Effector memory CD8-positive, alpha-beta T cell (primary cell): ENCODE results near the gene PRAMEF2.
"Not testable (repeated sequence)": the region's sequence is repeated elsewhere in the genome, so short reads cannot be mapped to it uniquely, and the experiment has no call there.

Source experiments
- ATAC-seq: fragments of 150-1000 bp; cut with Tn5 transposase; replicated peaks from 2 replicates; pipeline ENCODE4 v1.10.0; 2021; ENCODE audit warnings: mild to moderate bottlenecking, moderate library complexity
- DNase-seq, 3 experiments: peaks; one replicate each; pipeline ENCODE4 v3.0.0; 2021
- H3K27ac Mint-ChIP-seq, 2 donors: one replicate each; pipeline ENCODE4 v1.8.0; 2022; ENCODE audit warnings: mild to moderate bottlenecking in 2 of 2, mixed read lengths in 2 of 2, moderate library complexity in 2 of 2
- H3K27me3 Mint-ChIP-seq, 2 donors: one replicate each; pipeline ENCODE4 v1.8.0; 2022; ENCODE audit warnings: mixed read lengths in 2 of 2
- H3K36me3 Mint-ChIP-seq: one replicate; pipeline ENCODE4 v1.8.0; 2022; ENCODE audit warnings: mild to moderate bottlenecking, moderate library complexity, mixed read lengths; ENCODE audit not compliant: insufficient read depth
- H3K4me1 Mint-ChIP-seq, 2 donors: one replicate each; pipeline ENCODE4 v1.8.0; 2022; ENCODE audit warnings: low read depth in 2 of 2, mixed read lengths in 2 of 2
- H3K4me3 Mint-ChIP-seq, 2 donors: one replicate each; pipeline ENCODE4 v1.8.0; 2022; ENCODE audit warnings: mild to moderate bottlenecking in 2 of 2, mixed read lengths in 2 of 2, moderate library complexity in 2 of 2
- H3K9me3 Mint-ChIP-seq, 2 donors: one replicate each; pipeline ENCODE4 v1.8.0; 2022; ENCODE audit warnings: mixed read lengths in 2 of 2
- total RNA-seq, 9 experiments: gene quantifications; one replicate each; lab custom pipeline; 2026; lab: John Stamatoyannopoulos, UW

The PRAMEF2 gene
- 0 reads per million in 9 experiments for total RNA-seq

DNA sequence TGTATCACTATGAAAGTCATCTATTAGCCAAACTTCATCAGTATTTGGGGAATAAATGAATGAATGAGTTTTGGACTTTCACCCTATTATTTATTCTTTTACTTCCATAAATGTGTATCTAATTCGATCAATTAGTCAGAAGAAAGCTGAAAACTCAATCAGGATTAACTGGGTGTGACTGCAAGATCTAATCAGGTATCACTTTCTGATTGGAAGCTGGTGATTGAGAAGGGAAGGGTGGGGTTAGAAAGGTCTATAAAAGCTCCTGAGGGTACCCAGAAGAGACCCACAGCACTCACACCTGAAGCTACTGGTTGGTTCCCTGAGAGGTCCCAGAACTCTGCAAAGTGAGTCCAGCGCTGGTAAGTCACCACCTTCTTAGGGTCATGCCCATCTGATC, at the start of gene PRAMEF2:
PRAMEF2 (plus strand) TSS at position 301 of the 400 bp plus-strand sequence. CDS start 1,924 bp downstream, outside the sequence.
- H3K4me3 Mint-ChIP-seq, H3K4me1 Mint-ChIP-seq, H3K27ac Mint-ChIP-seq, DNase-seq, H3K9me3 Mint-ChIP-seq, ATAC-seq, H3K36me3 Mint-ChIP-seq: not testable (repeated sequence)
- peaks cover 13 to 14% of the 10 kb centered on the region in 2 donors for H3K27me3 Mint-ChIP-seq

- peaks cover 0 to 5% of the 10 kb centered on the region in 2 donors for H3K9me3 Mint-ChIP-seq
- DNase-seq (no peak), ATAC-seq (no peak)
- peaks cover 44 to 79% of the 10 kb centered on the region in 2 donors for H3K27me3 Mint-ChIP-seq
- H3K4me1 Mint-ChIP-seq = no peaks in the 10 kb centered on the region
- H3K4me3 Mint-ChIP-seq = no peak overlapping the region
- H3K36me3 Mint-ChIP-seq = no peaks in the 10 kb centered on the region
- H3K27ac Mint-ChIP-seq = no peak overlapping the region
Observed at GRCh38 chr1:12809933-12810332, 47.0 kb upstream of the PRAMEF2 start.

DNA sequence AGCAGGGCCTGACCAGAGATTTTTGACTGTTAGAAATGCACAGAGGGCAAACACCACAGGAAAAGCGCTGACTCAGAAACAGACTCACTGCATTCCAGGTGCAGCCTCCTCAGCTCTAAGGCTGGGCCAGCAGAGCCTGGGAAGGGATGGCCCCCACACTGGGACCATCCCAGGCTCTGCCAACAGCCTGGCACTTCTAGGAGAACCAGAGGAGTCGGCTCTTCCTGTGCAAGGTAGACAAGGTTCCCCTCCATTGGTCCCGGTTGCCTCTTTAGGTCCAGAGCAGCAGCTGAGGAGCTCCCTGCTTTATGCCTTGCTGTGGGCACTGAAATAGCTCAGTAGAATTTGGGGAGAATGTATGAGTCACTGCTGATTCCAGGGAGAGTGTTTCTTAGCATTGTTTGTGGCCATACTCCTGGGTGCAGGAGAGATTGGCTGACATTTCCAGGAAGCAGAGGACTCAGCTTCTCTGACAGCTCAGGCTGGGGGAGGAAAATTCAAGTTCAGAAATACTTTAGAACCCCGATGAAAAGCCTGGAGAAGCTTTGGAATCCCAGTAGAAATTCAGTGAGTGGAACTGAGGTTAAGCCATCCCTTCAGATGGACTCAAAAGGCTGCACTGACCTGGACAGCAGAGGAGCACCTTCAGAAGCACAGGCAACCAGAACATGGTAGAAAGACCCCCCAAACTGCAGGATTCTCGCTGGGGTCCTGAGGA, 46.0 kb upstream of the PRAMEF2 start:
- peaks cover 43 to 71% of the 10 kb centered on the region in 2 donors for H3K27me3 Mint-ChIP-seq
- no peak overlapping the region for H3K27ac Mint-ChIP-seq
- no peaks in the 10 kb centered on the region for H3K4me1 Mint-ChIP-seq
- ATAC-seq (no peak), DNase-seq (no peak)
- H3K9me3 Mint-ChIP-seq = no peaks in the 10 kb centered on the region
- H3K36me3 Mint-ChIP-seq = no peaks in the 10 kb centered on the region
- no peak overlapping the region for H3K4me3 Mint-ChIP-seq

GRCh38 chr1:12811409-12811784, 45.5 kb upstream of the PRAMEF2 start:
- peaks cover 39 to 65% of the 10 kb centered on the region in 2 donors for H3K27me3 Mint-ChIP-seq
- no peaks in the 10 kb centered on the region for H3K36me3 Mint-ChIP-seq
- H3K9me3 Mint-ChIP-seq = no peaks in the 10 kb centered on the region
- ATAC-seq = no peak
- no peak for DNase-seq
- H3K4me3 Mint-ChIP-seq = no peak overlapping the region
- H3K4me1 Mint-ChIP-seq = no peaks in the 10 kb centered on the region
- H3K27ac Mint-ChIP-seq = no peak overlapping the region

GRCh38 chr1:12819061-12819460, 37.8 kb upstream of the PRAMEF2 start:
- not testable (repeated sequence) for ATAC-seq, DNase-seq, H3K4me3 Mint-ChIP-seq, H3K4me1 Mint-ChIP-seq, H3K9me3 Mint-ChIP-seq, H3K36me3 Mint-ChIP-seq, H3K27ac Mint-ChIP-seq
- H3K27me3 Mint-ChIP-seq = peaks cover 35 to 40% of the 10 kb centered on the region in 2 donors

- not testable (repeated sequence) for H3K4me3 Mint-ChIP-seq, H3K27ac Mint-ChIP-seq, ATAC-seq, H3K9me3 Mint-ChIP-seq, H3K36me3 Mint-ChIP-seq, DNase-seq, H3K4me1 Mint-ChIP-seq
- H3K27me3 Mint-ChIP-seq = peaks cover 8 to 17% of the 10 kb centered on the region in 2 donors
Observed at GRCh38 chr1:12831310-12831709, 25.6 kb upstream of the PRAMEF2 start, which contains the start of gene PRAMEF11. TSS of gene PRAMEF11 (minus strand) at chr1:12831410. CDS start at chr1:12828789, 2,621 bp downstream.

- not testable (repeated sequence) for DNase-seq, H3K36me3 Mint-ChIP-seq, H3K9me3 Mint-ChIP-seq, ATAC-seq, H3K4me1 Mint-ChIP-seq, H3K27ac Mint-ChIP-seq, H3K4me3 Mint-ChIP-seq
- peaks cover 8 to 17% of the 10 kb centered on the region in 2 donors for H3K27me3 Mint-ChIP-seq
Observed at GRCh38 chr1:12833251-12833650, 23.6 kb upstream of the PRAMEF2 start.

- ATAC-seq, H3K4me1 Mint-ChIP-seq, DNase-seq, H3K27ac Mint-ChIP-seq, H3K4me3 Mint-ChIP-seq, H3K9me3 Mint-ChIP-seq, H3K36me3 Mint-ChIP-seq: not testable (repeated sequence)
- H3K27me3 Mint-ChIP-seq = peaks cover 14 to 23% of the 10 kb centered on the region in 2 donors
Observed at GRCh38 chr1:12848620-12849019, 8.3 kb upstream of the PRAMEF2 start, which contains the start of gene HNRNPCL1. TSS of gene HNRNPCL1 (minus strand) at chr1:12848720. CDS start at chr1:12848289, 431 bp downstream.

GRCh38 chr1:12851779-12852178, 5.1 kb upstream of the PRAMEF2 start:
- Mint-ChIP-seq H3K36me3 (no peaks in the 10 kb centered on the region), H3K27me3 (peaks cover 14 to 23% of the 10 kb centered on the region in 2 donors), H3K27ac (no peak overlapping the region), H3K9me3 (peaks cover 0 to 2% of the 10 kb centered on the region in 2 donors), H3K4me1 (no peaks in the 10 kb centered on the region), H3K4me3 (no peak overlapping the region)
- ATAC-seq (no peak), DNase-seq (no peak)

GRCh38 chr1:12863131-12863880, 6.4 kb downstream of the PRAMEF2 start:
- H3K4me1 Mint-ChIP-seq, DNase-seq, H3K27ac Mint-ChIP-seq, H3K36me3 Mint-ChIP-seq, H3K4me3 Mint-ChIP-seq, H3K9me3 Mint-ChIP-seq, ATAC-seq: not testable (repeated sequence)
- peaks cover 13 to 14% of the 10 kb centered on the region in 2 donors for H3K27me3 Mint-ChIP-seq

GRCh38 chr1:12878453-12878852, 21.6 kb downstream of the PRAMEF2 start:
- ATAC-seq, H3K4me3 Mint-ChIP-seq, H3K4me1 Mint-ChIP-seq, H3K36me3 Mint-ChIP-seq, DNase-seq, H3K27me3 Mint-ChIP-seq, H3K27ac Mint-ChIP-seq, H3K9me3 Mint-ChIP-seq: not testable (repeated sequence)

GRCh38 chr1:12886101-12886500, 29.2 kb downstream of the PRAMEF2 start, which contains the start of gene PRAMEF4:
TSS of gene PRAMEF4 (minus strand) at chr1:12886201. CDS start at chr1:12883394, 2,807 bp downstream.
- DNase-seq, H3K27me3 Mint-ChIP-seq, H3K4me3 Mint-ChIP-seq, H3K27ac Mint-ChIP-seq, ATAC-seq, H3K36me3 Mint-ChIP-seq, H3K9me3 Mint-ChIP-seq, H3K4me1 Mint-ChIP-seq: not testable (repeated sequence)

GRCh38 chr1:12898170-12898569, 41.3 kb downstream of the PRAMEF2 start, which contains the start of gene PRAMEF10:
TSS of gene PRAMEF10 (minus strand) at chr1:12898270. CDS start at chr1:12895847, 2,423 bp downstream.
- ATAC-seq, H3K27me3 Mint-ChIP-seq, H3K4me3 Mint-ChIP-seq, H3K36me3 Mint-ChIP-seq, H3K4me1 Mint-ChIP-seq, H3K9me3 Mint-ChIP-seq, H3K27ac Mint-ChIP-seq, DNase-seq: not testable (repeated sequence)
